Loucy (cell line): Measurements from ENCODE around the gene LYZL2.

Source experiments
- CTCF ChIP-seq: fragments of 200-600 bp; sonication (generic); conservative IDR thresholded peaks from 2 replicates; pipeline ENCODE4 v1.5.1; 2014; ENCODE audit warnings: mild to moderate bottlenecking, antibody characterized with exemption, low read length
- EZH2phosphoT487 ChIP-seq: fragments of 200-600 bp; IDR thresholded peaks from 2 replicates; pipeline ENCODE4 v1.6.1; 2018; ENCODE audit warnings: antibody characterized with exemption, mild to moderate bottlenecking, moderate library complexity, borderline replicate concordance

- no peak for TF ChIP-seq CTCF
- no peak for TF ChIP-seq EZH2phosphoT487
Measured at GRCh38 chr10:30574432-30574796, 55.1 kb downstream of the LYZL2 start.
